Right cardiac atrium (tissue), 5 donors: ENCODE measurements around the gene HIP1. TPM values are rescaled to one million over a fixed set of nuclear protein-coding genes. Genes with fewer than 3 reads are reported as not detected.

ENCODE experiments used
- ATAC-seq, 2 donors: fragments of 200-7000 bp; cut with Tn5 transposase; one replicate each; pipeline versions ENCODE4 v1.8.0 to v1.9.1; 2020; ENCODE audit warnings: moderate library complexity in 2 of 2, mild to moderate bottlenecking in 1 of 2
- DNase-seq, 3 donors: peaks; one replicate each; pipeline ENCODE4 v3.0.0-alpha.2; 2020
- H3K27ac ChIP-seq: one replicate; pipeline ENCODE4 v1.5.1; 2013; ENCODE audit warnings: mild to moderate bottlenecking, low read length, control low read depth, moderate library complexity
- H3K27me3 ChIP-seq: one replicate; pipeline ENCODE4 v1.6.1; 2013; ENCODE audit not compliant: control insufficient read depth, insufficient read depth
- H3K4me1 ChIP-seq: one replicate; pipeline ENCODE4 v1.6.1; 2013; ENCODE audit warnings: low read length; ENCODE audit not compliant: control insufficient read depth, insufficient read depth
- H3K4me3 ChIP-seq: one replicate; pipeline ENCODE4 v1.5.1; 2013; ENCODE audit warnings: low read length, control low read depth
- H3K9me3 ChIP-seq: one replicate; pipeline ENCODE4 v1.6.1; 2013; ENCODE audit warnings: low read length; ENCODE audit not compliant: control insufficient read depth
- WGBS: extraction: QIAGEN DNeasy Blood & Tissue Kit; methylation state at CpG from one replicate; pipeline ENCODE4 v1.1.7; 2013; 5-methylcytosine and 5-hydroxymethylcytosine counted together
- intact Hi-C, 4 donors: fragments of 100-400 bp; cut with DNase I; formaldehyde crosslinking; loops; one replicate each; pipeline versions ENCODE4 v1.11.0 to v1.14.0; 2022 to 2023
- polyA plus RNA-seq: library from polyadenylated mRNA; stranded (reverse); fragments of 200-250 nt; gene quantifications from one replicate; pipeline ENCODE4 v1.2.3, GENCODE V29; 2013
- total RNA-seq, 4 donors: library from RNA; stranded (reverse); fragmentation: NEBNext Ultra II Directional; extraction: Animal tissue kit (Norgen Biotek cat#: 25700); gene quantifications; one replicate each; pipeline ENCODE4 v1.2.1, GENCODE V29; 2021
- donor health status: healthy with polysubstance abuse.
- donor health status: DM: no; HTN: yes; CAD: no.
- donor health status: DM: no; HTN: no; CAD: no.
- donor health status: DM: no; HTN: yes; CAD: no; lungs with severe emphysema.
- donor health status: DM: yes; HTN: yes; CAD: no.

Gene HIP1
- total and polyA plus RNA-seq, 5 donors: 5.6 to 15.0 (median 12.3) TPM

GRCh38 chr7:75663302-75663907 lies 75.3 kb downstream of the HIP1 start:
- intact Hi-C loops: no loop called here
- Histone ChIP-seq H3K4me1 (no peaks in the 10 kb centered on the region), H3K27ac (no peak overlapping the region), H3K9me3 (no peaks in the 10 kb centered on the region), H3K4me3 (no peak overlapping the region), H3K27me3 (no peaks in the 10 kb centered on the region)
- no peak for ATAC-seq
- WGBS: 85% methylated on average over 8 of the region's 8 CpGs
- no peak for DNase-seq

GRCh38 chr7:75662579-75663301 lies 76.0 kb downstream of the HIP1 start:
- Histone ChIP-seq H3K4me1 (no peaks in the 10 kb centered on the region), H3K27me3 (no peaks in the 10 kb centered on the region), H3K4me3 (no peak overlapping the region), H3K27ac (no peak overlapping the region), H3K9me3 (no peaks in the 10 kb centered on the region)
- DNase-seq (no peak), ATAC-seq (no peak)
- intact Hi-C loops: no loop called here
- 82% methylated on average over 12 of the region's 12 CpGs for WGBS

- intact Hi-C loops: no loop called here
- Histone ChIP-seq H3K4me1 (no peaks in the 10 kb centered on the region), H3K9me3 (no peaks in the 10 kb centered on the region), H3K27ac (no peak overlapping the region), H3K4me3 (no peak overlapping the region), H3K27me3 (no peaks in the 10 kb centered on the region)
- WGBS: 77% methylated on average over 13 of the region's 13 CpGs
- DNase-seq: no peak
- ATAC-seq: no peak
These were observed 78.0 kb downstream of the HIP1 start for GRCh38 chr7:75660566-75661215.

GRCh38 chr7:75658802-75659201 lies 79.9 kb downstream of the HIP1 start:
- DNase-seq (no peak), ATAC-seq (no peak)
- H3K27me3 ChIP-seq: no peaks in the 10 kb centered on the region
- H3K4me1 ChIP-seq: no peaks in the 10 kb centered on the region
- no peak overlapping the region for H3K4me3 ChIP-seq
- WGBS: 96% methylated on average over 4 of the region's 4 CpGs
- no peak overlapping the region for H3K27ac ChIP-seq
- no peaks in the 10 kb centered on the region for H3K9me3 ChIP-seq
- intact Hi-C loops: no loop called here

GRCh38 chr7:75658369-75658768 lies 80.4 kb downstream of the HIP1 start:
- H3K27me3 ChIP-seq: no peaks in the 10 kb centered on the region
- H3K27ac ChIP-seq: no peak overlapping the region
- ATAC-seq (no peak), DNase-seq (no peak)
- WGBS: 85% methylated on average over 10 of the region's 10 CpGs
- H3K4me3 ChIP-seq: no peak overlapping the region
- intact Hi-C loops: no loop called here
- no peaks in the 10 kb centered on the region for H3K4me1 ChIP-seq
- no peaks in the 10 kb centered on the region for H3K9me3 ChIP-seq

GRCh38 chr7:75657866-75658265 lies 80.9 kb downstream of the HIP1 start:
- WGBS: 93% methylated on average over 6 of the region's 6 CpGs
- no peak for DNase-seq
- no peaks in the 10 kb centered on the region for H3K9me3 ChIP-seq
- intact Hi-C loops: no loop called here
- no peak overlapping the region for H3K4me3 ChIP-seq
- H3K27me3 ChIP-seq: no peaks in the 10 kb centered on the region
- H3K27ac ChIP-seq: no peak overlapping the region
- H3K4me1 ChIP-seq: no peaks in the 10 kb centered on the region
- no peak for ATAC-seq

- Histone ChIP-seq H3K27me3 (no peaks in the 10 kb centered on the region), H3K4me3 (no peak overlapping the region), H3K27ac (no peak overlapping the region), H3K4me1 (no peaks in the 10 kb centered on the region), H3K9me3 (no peaks in the 10 kb centered on the region)
- intact Hi-C loops: no loop called here
- 80% methylated on average over 7 of the region's 7 CpGs for WGBS
- peak in 1 of 2 donors; percentile 53 for ATAC-seq
- DNase-seq: no peak
These were observed 82.0 kb downstream of the HIP1 start for GRCh38 chr7:75656740-75657139.

GRCh38 chr7:75655536-75655935 lies 83.2 kb downstream of the HIP1 start:
- no peak overlapping the region for H3K4me3 ChIP-seq
- H3K27me3 ChIP-seq: no peaks in the 10 kb centered on the region
- no peaks in the 10 kb centered on the region for H3K9me3 ChIP-seq
- H3K4me1 ChIP-seq: peaks cover 4% of the 10 kb centered on the region
- no peak overlapping the region for H3K27ac ChIP-seq
- 97% methylated on average over 2 of the region's 2 CpGs for WGBS
- intact Hi-C loops: no loop called here
- ATAC-seq (no peak), DNase-seq (no peak)

GRCh38 chr7:75654855-75655254 lies 83.9 kb downstream of the HIP1 start:
- WGBS: 91% methylated on average over 4 of the region's 4 CpGs
- no peaks in the 10 kb centered on the region for H3K27me3 ChIP-seq
- DNase-seq: no peak
- H3K27ac ChIP-seq: no peak overlapping the region
- peaks cover 10% of the 10 kb centered on the region for H3K4me1 ChIP-seq
- intact Hi-C loops: no loop called here
- no peak overlapping the region for H3K4me3 ChIP-seq
- no peaks in the 10 kb centered on the region for H3K9me3 ChIP-seq
- ATAC-seq: no peak

GRCh38 chr7:75653651-75654050 lies 85.1 kb downstream of the HIP1 start:
- intact Hi-C loops: no loop called here

GRCh38 chr7:75652788-75653187 lies 86.0 kb downstream of the HIP1 start:
- intact Hi-C loops: no loop called here
- 100% methylated on average over 1 of the region's 1 CpG for WGBS

More at GRCh38 chr7:75653651-75654050, 85.1 kb downstream of the HIP1 start:
- ATAC-seq (no peak), DNase-seq (no peak)
- 92% methylated on average over 7 of the region's 7 CpGs for WGBS
- Histone ChIP-seq H3K9me3 (no peaks in the 10 kb centered on the region), H3K4me3 (no peak overlapping the region), H3K27me3 (no peaks in the 10 kb centered on the region), H3K4me1 (peaks cover 10% of the 10 kb centered on the region), H3K27ac (no peak overlapping the region)

More at GRCh38 chr7:75652788-75653187, 86.0 kb downstream of the HIP1 start:
- ATAC-seq: no peak
- no peaks in the 10 kb centered on the region for H3K9me3 ChIP-seq
- no peaks in the 10 kb centered on the region for H3K27me3 ChIP-seq
- H3K4me1 ChIP-seq: peaks cover 10% of the 10 kb centered on the region
- no peak for DNase-seq
- no peak overlapping the region for H3K27ac ChIP-seq
- H3K4me3 ChIP-seq: no peak overlapping the region
